ENCODE data around the gene BACH1.

Gene BACH1

GRCh38 chr21:29385934-29386520 is 87.3 kb downstream of the BACH1 start:
- no peak for DNase-seq

GRCh38 chr21:29386803-29387202 is 88.1 kb downstream of the BACH1 start:
- DNase-seq = no peak

- no peak for DNase-seq
Observed at GRCh38 chr21:29387598-29387997, 88.9 kb downstream of the BACH1 start.

- DNase-seq = no peak
Observed at GRCh38 chr21:29389136-29389535, 90.4 kb downstream of the BACH1 start.

DNA sequence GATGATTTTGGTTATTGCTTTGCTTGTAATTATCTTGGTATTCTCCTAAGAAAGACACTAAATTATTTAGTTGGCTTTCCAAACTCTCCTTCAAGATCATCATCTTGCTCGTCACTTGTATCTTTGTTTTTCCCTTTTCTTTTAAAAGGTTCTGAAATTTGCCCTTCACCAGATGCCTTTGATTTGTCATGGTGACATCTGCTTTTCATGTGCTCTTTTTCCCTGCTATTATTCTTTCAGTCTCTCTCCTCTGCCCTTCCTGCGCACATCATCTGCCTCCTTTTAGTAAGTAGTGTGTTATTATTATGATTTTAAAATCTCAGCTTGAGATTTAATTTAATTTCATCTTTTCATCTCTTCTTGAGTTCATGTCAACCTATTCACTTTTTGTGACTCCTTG is 92.1 kb downstream of the BACH1 start:
- DNase-seq = no peak

- DNase-seq = no peak
Observed at GRCh38 chr21:29394051-29394450, 95.3 kb downstream of the BACH1 start.
